Measurements from ENCODE around the gene DLGAP1. TPM values are rescaled to one million over a fixed set of nuclear protein-coding genes. Genes with fewer than 3 reads are reported as not detected.

Gene DLGAP1
- total RNA-seq, 2 experiments from 2014 or later, result not detected

GRCh38 chr18:4430836-4431235 lies 24.3 kb downstream of the DLGAP1 start:
- Mint-ChIP-seq H3K9me3 (ENCODE audit: insufficient read depth) (peaks cover 5% of the 10 kb centered on the region), H3K36me3 (ENCODE audit: low read depth) (no peaks in the 10 kb centered on the region), H3K27ac (no peak overlapping the region), H3K4me1 (ENCODE audit: low read depth) (no peaks in the 10 kb centered on the region), H3K27me3 (ENCODE audit: low read depth) (no peaks in the 10 kb centered on the region), H3K4me3 (no peak overlapping the region)
- DNase-seq, result no peak
- no peak for ATAC-seq
- POLR2A ChIA-PET, result no interaction called here
- CTCF ChIA-PET, result no interaction called here

GRCh38 chr18:4417714-4418113 lies 37.4 kb downstream of the DLGAP1 start:
- Mint-ChIP-seq H3K4me1 (ENCODE audit: low read depth) (no peaks in the 10 kb centered on the region), H3K4me3 (no peak overlapping the region), H3K36me3 (ENCODE audit: low read depth) (no peaks in the 10 kb centered on the region), H3K9me3 (ENCODE audit: insufficient read depth) (peaks cover 6% of the 10 kb centered on the region), H3K27me3 (ENCODE audit: low read depth) (no peaks in the 10 kb centered on the region), H3K27ac (no peak overlapping the region)
- ChIA-PET CTCF (no interaction called here), POLR2A (no interaction called here)
- no peak for DNase-seq
- ATAC-seq, result no peak

- no peaks in the 10 kb centered on the region for H3K36me3 Mint-ChIP-seq (ENCODE audit: low read depth)
- CTCF ChIA-PET, result no interaction called here
- DNase-seq, result no peak
- POLR2A ChIA-PET, result no interaction called here
- no peak for ATAC-seq
- H3K9me3 Mint-ChIP-seq (ENCODE audit: insufficient read depth), result peaks cover 6% of the 10 kb centered on the region
- no peak overlapping the region for H3K27ac Mint-ChIP-seq
- H3K4me1 Mint-ChIP-seq (ENCODE audit: low read depth), result no peaks in the 10 kb centered on the region
- no peaks in the 10 kb centered on the region for H3K27me3 Mint-ChIP-seq (ENCODE audit: low read depth)
- no peak overlapping the region for H3K4me3 Mint-ChIP-seq
Observed at GRCh38 chr18:4416976-4417375, 38.1 kb downstream of the DLGAP1 start.

GRCh38 chr18:4412286-4412685 lies 42.8 kb downstream of the DLGAP1 start:
- H3K9me3 Mint-ChIP-seq (ENCODE audit: insufficient read depth), result no peaks in the 10 kb centered on the region
- H3K36me3 Mint-ChIP-seq (ENCODE audit: low read depth), result no peaks in the 10 kb centered on the region
- no peak overlapping the region for H3K4me3 Mint-ChIP-seq
- DNase-seq, result no peak
- POLR2A ChIA-PET, result no interaction called here
- no peak overlapping the region for H3K27ac Mint-ChIP-seq
- no peaks in the 10 kb centered on the region for H3K27me3 Mint-ChIP-seq (ENCODE audit: low read depth)
- no peak for ATAC-seq
- H3K4me1 Mint-ChIP-seq (ENCODE audit: low read depth), result no peaks in the 10 kb centered on the region
- CTCF ChIA-PET, result no interaction called here

GRCh38 chr18:4406856-4407255 lies 48.3 kb downstream of the DLGAP1 start:
- H3K4me3 Mint-ChIP-seq, result no peak overlapping the region

GRCh38 chr18:4405965-4406364 lies 49.1 kb downstream of the DLGAP1 start:
- Mint-ChIP-seq H3K4me3 (no peak overlapping the region), H3K4me1 (ENCODE audit: low read depth) (no peaks in the 10 kb centered on the region)
- ATAC-seq, result no peak

More at GRCh38 chr18:4406856-4407255, 48.3 kb downstream of the DLGAP1 start:
- no peaks in the 10 kb centered on the region for H3K27me3 Mint-ChIP-seq (ENCODE audit: low read depth)
- H3K9me3 Mint-ChIP-seq (ENCODE audit: insufficient read depth), result peaks cover 4% of the 10 kb centered on the region
- DNase-seq (no peak), ATAC-seq (no peak)
- ChIA-PET POLR2A (no interaction called here), CTCF (no interaction called here)
- H3K4me1 Mint-ChIP-seq (ENCODE audit: low read depth), result no peaks in the 10 kb centered on the region
- H3K27ac Mint-ChIP-seq, result no peak overlapping the region
- H3K36me3 Mint-ChIP-seq (ENCODE audit: low read depth), result no peaks in the 10 kb centered on the region

GRCh38 chr18:4403836-4404235 lies 51.3 kb downstream of the DLGAP1 start:
- ATAC-seq, result no peak

More at GRCh38 chr18:4405965-4406364, 49.1 kb downstream of the DLGAP1 start:
- Mint-ChIP-seq H3K9me3 (ENCODE audit: insufficient read depth) (peaks cover 4% of the 10 kb centered on the region), H3K27me3 (ENCODE audit: low read depth) (no peaks in the 10 kb centered on the region), H3K27ac (no peak overlapping the region), H3K36me3 (ENCODE audit: low read depth) (no peaks in the 10 kb centered on the region)
- POLR2A ChIA-PET, result no interaction called here
- DNase-seq, result no peak
- CTCF ChIA-PET, result interaction anchor here (0.6 kb wide), 1 partner anchor 122 kb away, joined by 3 read pairs; no protein-coding TSS in a partner anchor

GRCh38 chr18:4400911-4401310 lies 54.2 kb downstream of the DLGAP1 start:
- DNase-seq (no peak), ATAC-seq (no peak)
- Mint-ChIP-seq H3K4me1 (ENCODE audit: low read depth) (no peaks in the 10 kb centered on the region), H3K36me3 (ENCODE audit: low read depth) (no peaks in the 10 kb centered on the region), H3K27me3 (ENCODE audit: low read depth) (no peaks in the 10 kb centered on the region), H3K4me3 (no peak overlapping the region), H3K27ac (no peak overlapping the region), H3K9me3 (ENCODE audit: insufficient read depth) (peaks cover 4% of the 10 kb centered on the region)
- ChIA-PET POLR2A (no interaction called here), CTCF (no interaction called here)

More at GRCh38 chr18:4403836-4404235, 51.3 kb downstream of the DLGAP1 start:
- H3K27me3 Mint-ChIP-seq (ENCODE audit: low read depth), result no peaks in the 10 kb centered on the region
- H3K27ac Mint-ChIP-seq, result no peak overlapping the region
- H3K9me3 Mint-ChIP-seq (ENCODE audit: insufficient read depth), result peaks cover 4% of the 10 kb centered on the region
- no peaks in the 10 kb centered on the region for H3K36me3 Mint-ChIP-seq (ENCODE audit: low read depth)
- CTCF ChIA-PET, result no interaction called here
- no peak for DNase-seq
- POLR2A ChIA-PET, result no interaction called here
- H3K4me1 Mint-ChIP-seq (ENCODE audit: low read depth), result no peaks in the 10 kb centered on the region
- H3K4me3 Mint-ChIP-seq, result no peak overlapping the region

- POLR2A ChIA-PET, result no interaction called here
- Mint-ChIP-seq H3K4me1 (ENCODE audit: low read depth) (no peaks in the 10 kb centered on the region), H3K27me3 (ENCODE audit: low read depth) (no peaks in the 10 kb centered on the region), H3K36me3 (ENCODE audit: low read depth) (no peaks in the 10 kb centered on the region), H3K9me3 (ENCODE audit: insufficient read depth) (peaks cover 3% of the 10 kb centered on the region), H3K27ac (no peak overlapping the region), H3K4me3 (no peak overlapping the region)
- no peak for DNase-seq
- CTCF ChIA-PET, result no interaction called here
- no peak for ATAC-seq
Observed at GRCh38 chr18:4399929-4400328, 55.2 kb downstream of the DLGAP1 start.

- no peak for DNase-seq
- Mint-ChIP-seq H3K9me3 (ENCODE audit: insufficient read depth) (peaks cover 7% of the 10 kb centered on the region), H3K27ac (no peak overlapping the region), H3K27me3 (ENCODE audit: low read depth) (no peaks in the 10 kb centered on the region), H3K4me1 (ENCODE audit: low read depth) (no peaks in the 10 kb centered on the region), H3K4me3 (no peak overlapping the region), H3K36me3 (ENCODE audit: low read depth) (no peaks in the 10 kb centered on the region)
- no peak for ATAC-seq
- CTCF ChIA-PET, result no interaction called here
- POLR2A ChIA-PET, result no interaction called here
Observed at GRCh38 chr18:4394700-4395099, 60.4 kb downstream of the DLGAP1 start.

GRCh38 chr18:4391859-4392258 lies 63.2 kb downstream of the DLGAP1 start:
- ChIA-PET POLR2A (no interaction called here), CTCF (no interaction called here)
- H3K4me3 Mint-ChIP-seq, result no peak overlapping the region
- ATAC-seq (no peak), DNase-seq (no peak)
- H3K4me1 Mint-ChIP-seq (ENCODE audit: low read depth), result no peaks in the 10 kb centered on the region
- H3K27ac Mint-ChIP-seq, result no peak overlapping the region
- H3K9me3 Mint-ChIP-seq (ENCODE audit: insufficient read depth), result peaks cover 7% of the 10 kb centered on the region
- no peaks in the 10 kb centered on the region for H3K36me3 Mint-ChIP-seq (ENCODE audit: low read depth)
- H3K27me3 Mint-ChIP-seq (ENCODE audit: low read depth), result no peaks in the 10 kb centered on the region

GRCh38 chr18:4385876-4386275 lies 69.2 kb downstream of the DLGAP1 start:
- Mint-ChIP-seq H3K27ac (no peak overlapping the region), H3K9me3 (ENCODE audit: insufficient read depth) (peaks cover 4% of the 10 kb centered on the region), H3K36me3 (ENCODE audit: low read depth) (no peaks in the 10 kb centered on the region), H3K4me3 (no peak overlapping the region), H3K27me3 (ENCODE audit: low read depth) (no peaks in the 10 kb centered on the region), H3K4me1 (ENCODE audit: low read depth) (no peaks in the 10 kb centered on the region)
- ChIA-PET POLR2A (no interaction called here), CTCF (no interaction called here)
- DNase-seq (no peak), ATAC-seq (no peak)

- DNase-seq, result no peak
- H3K27ac Mint-ChIP-seq, result no peak overlapping the region
- ATAC-seq, result no peak
Observed at GRCh38 chr18:4384932-4385331, 70.2 kb downstream of the DLGAP1 start.

More at GRCh38 chr18:4384932-4385331, 70.2 kb downstream of the DLGAP1 start:
- Mint-ChIP-seq H3K4me3 (no peak overlapping the region), H3K4me1 (ENCODE audit: low read depth) (no peaks in the 10 kb centered on the region), H3K9me3 (ENCODE audit: insufficient read depth) (no peaks in the 10 kb centered on the region), H3K27me3 (ENCODE audit: low read depth) (no peaks in the 10 kb centered on the region), H3K36me3 (ENCODE audit: low read depth) (no peaks in the 10 kb centered on the region)
- ChIA-PET CTCF (no interaction called here), POLR2A (no interaction called here)
